ENCODE results near the gene TAS1R3.

- TF ChIP-seq CSDC2 (CRISPR knock-in tag; IDR thresholded peaks at IDR 0.05) (no peak), ZNF8 (CRISPR knock-in tag; IDR thresholded peaks at IDR 0.05) (no peak)
Measured at GRCh38 chr1:1328254-1328653, 2.8 kb upstream of the TAS1R3 start.
